Breast epithelium (tissue), 4 donors: Measurements from ENCODE around the gene GRPEL1. TPM values are rescaled to one million over a fixed set of nuclear protein-coding genes. Genes with fewer than 3 reads are reported as not detected.

ENCODE experiments used
- DNase-seq, 2 donors: peaks; one replicate each; pipeline ENCODE4 v3.0.0-alpha.2; 2019; ENCODE audit warnings: low spot score in 2 of 2
- H3K27ac ChIP-seq, 2 donors: fragments of 200-600 bp; sonication (generic) in 1 of 2; one replicate each; pipeline ENCODE4 v1.5.1; 2016 to 2019; ENCODE audit warnings: mild to moderate bottlenecking in 1 of 2
- H3K27me3 ChIP-seq, 2 donors: fragments of 200-600 bp; sonication (generic) in 1 of 2; one replicate each; pipeline versions ENCODE4 v1.5.1 to v1.6.0; 2017 to 2019; ENCODE audit warnings: control low read depth in 1 of 2, mild to moderate bottlenecking in 1 of 2
- H3K36me3 ChIP-seq: fragments of 200-600 bp; one replicate; pipeline ENCODE4 v1.5.1; 2019
- H3K4me1 ChIP-seq, 2 donors: fragments of 200-600 bp; sonication (generic); one replicate each; pipeline ENCODE4 v1.5.1; 2016 to 2019; ENCODE audit warnings: control low read depth in 1 of 2
- H3K4me3 ChIP-seq, 3 donors: fragments of 200-600 bp; sonication (generic); 1 replicate in 2 of 3; 2 replicates in 1 of 3; pipeline ENCODE4 v1.5.1; 2016 to 2019; ENCODE audit warnings: mild to moderate bottlenecking in 3 of 3, moderate library complexity in 2 of 3
- H3K9me3 ChIP-seq, 2 donors: fragments of 200-600 bp; sonication (generic) in 1 of 2; one replicate each; pipeline ENCODE4 v1.5.1; 2016 to 2019; ENCODE audit warnings: control low read depth in 1 of 2
- CTCF ChIP-seq, 3 donors: fragments of 450-650 bp; IDR thresholded peaks; one replicate each; pipeline ENCODE4 v1.5.1; 2016 to 2017; ENCODE audit warnings: antibody characterized with exemption in 3 of 3, mild to moderate bottlenecking in 3 of 3, moderate library complexity in 3 of 3
- POLR2A ChIP-seq: fragments of 450-650 bp; IDR thresholded peaks from one replicate; pipeline ENCODE4 v1.6.1; 2016; ENCODE audit warnings: antibody characterized with exemption, mild to moderate bottlenecking, moderate library complexity
- POLR2AphosphoS5 ChIP-seq, 3 donors: sonication (generic); formaldehyde crosslinking; IDR thresholded peaks; one replicate each; pipeline ENCODE4 v1.6.1; 2017; ENCODE audit warnings: antibody characterized with exemption in 3 of 3
- intact Hi-C: fragments of 100-400 bp; cut with DNase I; formaldehyde crosslinking; loops from one replicate; pipeline ENCODE4 v1.15.1; 2023; ENCODE audit warnings: low total_unique reads
- total RNA-seq, 3 donors: library from RNA; depleted of rRNA; stranded (reverse); fragments of >200 nt; gene quantifications; one replicate each; pipeline ENCODE4 v1.1.0, GENCODE V29; 2016

The GRPEL1 gene
- total RNA-seq, 3 donors from 2014 or later = 20.2 to 24.1 (median 22.6) TPM

GRCh38 chr4:7044137-7044930 is 23.5 kb downstream of the GRPEL1 start:
- Histone ChIP-seq H3K27ac (peak overlapping the region; percentile 84 to 92), H3K9me3 (no peaks in the 10 kb centered on the region), H3K4me3 (peak overlapping the region; percentile 89 to 97 (median 94)), H3K27me3 (no peaks in the 10 kb centered on the region), H3K4me1 (peaks cover 7 to 31% of the 10 kb centered on the region in 2 donors), H3K36me3 (no peaks in the 10 kb centered on the region)
- TF ChIP-seq CTCF (IDR thresholded peaks at IDR 0.05) (no peak), POLR2A (no peak), POLR2AphosphoS5 (IDR thresholded peaks at IDR 0.05) (no peak)
- intact Hi-C loops = no loop called here
- DNase-seq = no peak

DNA sequence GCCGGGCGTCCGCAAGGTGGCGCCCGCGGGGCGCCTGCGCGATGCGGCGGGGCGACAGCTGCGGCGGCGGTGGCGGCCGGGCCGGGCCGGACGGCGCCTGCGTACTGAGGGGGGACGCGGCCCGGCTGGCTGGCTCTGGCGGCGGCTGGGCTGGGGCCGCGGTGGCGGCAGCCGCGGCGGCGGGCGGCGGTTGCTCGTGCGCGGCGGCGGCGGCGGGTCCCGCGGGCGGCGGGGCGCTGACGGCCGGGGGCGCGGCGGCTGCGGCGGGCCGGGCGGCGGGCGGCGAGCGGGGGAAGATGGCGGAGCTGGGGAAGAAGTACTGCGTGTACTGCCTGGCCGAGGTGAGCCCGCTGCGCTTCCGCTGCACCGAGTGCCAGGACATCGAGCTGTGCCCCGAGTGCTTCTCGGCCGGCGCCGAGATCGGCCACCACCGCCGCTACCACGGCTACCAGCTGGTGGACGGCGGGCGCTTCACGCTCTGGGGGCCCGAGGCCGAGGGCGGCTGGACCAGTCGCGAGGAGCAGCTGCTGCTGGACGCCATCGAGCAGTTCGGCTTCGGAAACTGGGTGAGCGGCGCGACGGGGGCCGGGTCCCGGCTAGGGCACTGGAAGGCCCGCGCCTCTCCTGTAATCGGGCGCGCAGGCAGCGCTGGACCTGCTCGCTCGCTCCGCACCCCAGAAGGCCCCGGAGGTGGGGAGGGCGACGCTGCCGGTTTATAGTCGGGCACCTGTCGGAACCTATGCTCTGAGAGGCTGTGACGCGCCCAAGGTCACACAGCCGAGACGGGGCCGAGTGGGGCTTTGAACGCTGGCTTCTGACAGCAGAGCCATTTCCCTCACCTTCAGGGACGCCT is 24.4 kb downstream of the GRPEL1 start, which contains the start of gene TADA2B:
TADA2B (plus strand) TSS at position 89 of the 853 bp plus-strand sequence; CDS start at position 297, 208 bp downstream.
- H3K4me3 ChIP-seq = peak within 1 kb of the TSS; percentile 89 to 97 (median 94)
- TF ChIP-seq CTCF (IDR thresholded peaks at IDR 0.05) = no peak
- TF ChIP-seq POLR2A = no peak
- peak in 1 of 3 donors; percentile 28 for TF ChIP-seq POLR2AphosphoS5 (IDR thresholded peaks at IDR 0.05)
- H3K36me3 ChIP-seq = no peaks in the 10 kb centered on the region
- H3K9me3 ChIP-seq = no peaks in the 10 kb centered on the region
- no peak for DNase-seq
- no peaks in the 10 kb centered on the region for H3K27me3 ChIP-seq
- peaks cover 7 to 31% of the 10 kb centered on the region in 2 donors for H3K4me1 ChIP-seq
- peak within 1 kb of the TSS; percentile 84 to 92 for H3K27ac ChIP-seq
- intact Hi-C loops = no loop called here

- H3K9me3 ChIP-seq = no peaks in the 10 kb centered on the region
- no peaks in the 10 kb centered on the region for H3K27me3 ChIP-seq
- H3K4me3 ChIP-seq = peak overlapping the region; percentile 63 to 85 (median 73)
- no peaks in the 10 kb centered on the region for H3K36me3 ChIP-seq
- TF ChIP-seq POLR2A = no peak
- TF ChIP-seq CTCF (IDR thresholded peaks at IDR 0.05) = peak in 1 of 3 donors; percentile 60
- peak; percentile 63 to 65 (median 63) for TF ChIP-seq POLR2AphosphoS5 (IDR thresholded peaks at IDR 0.05)
- H3K4me1 ChIP-seq = peaks cover 7 to 30% of the 10 kb centered on the region in 2 donors
- intact Hi-C loops = no loop called here
- peak overlapping the region; percentile 80 to 92 for H3K27ac ChIP-seq
- DNase-seq = peak; percentile 96 to 97
These were observed 25.2 kb downstream of the GRPEL1 start for GRCh38 chr4:7042503-7043283.

DNA sequence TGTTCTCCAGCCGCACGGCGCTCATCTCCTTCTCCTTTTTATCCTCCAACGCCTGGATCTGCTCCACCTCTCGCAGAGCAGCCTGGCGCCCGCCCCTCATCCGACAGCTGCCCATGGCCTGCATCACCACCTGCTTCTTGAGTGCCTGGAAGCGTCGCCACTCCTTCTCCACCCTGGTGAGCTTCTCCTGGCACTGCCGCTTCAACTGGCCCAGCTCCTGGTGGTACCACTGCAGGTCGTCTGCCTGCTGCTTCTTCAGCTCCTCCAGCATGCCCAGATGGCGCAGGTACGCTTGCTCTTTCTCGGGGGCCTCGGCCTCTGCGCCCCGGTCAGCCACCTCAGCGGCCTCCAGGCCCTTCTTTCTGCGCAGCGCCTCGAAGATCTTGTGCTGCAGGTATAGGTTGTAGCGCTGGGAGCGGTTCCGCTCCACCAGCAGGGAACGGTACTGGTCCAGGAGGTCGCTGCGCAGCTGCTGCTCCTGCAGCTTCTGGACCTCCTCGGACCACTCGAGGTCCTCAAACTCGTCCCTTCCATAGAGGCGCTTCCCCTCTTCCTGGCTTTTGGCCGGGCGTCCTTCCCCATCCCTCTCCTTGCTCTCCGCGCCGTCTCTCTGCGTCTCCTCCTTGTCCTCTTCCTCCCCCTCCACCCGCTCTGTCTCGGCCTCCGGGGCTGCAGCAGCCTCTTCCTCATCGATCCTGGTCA is 25.9 kb downstream of the GRPEL1 start:
- TF ChIP-seq POLR2A = no peak
- TF ChIP-seq CTCF (IDR thresholded peaks at IDR 0.05) = no peak
- TF ChIP-seq POLR2AphosphoS5 (IDR thresholded peaks at IDR 0.05) = no peak
- H3K9me3 ChIP-seq = no peaks in the 10 kb centered on the region
- peaks cover 7 to 23% of the 10 kb centered on the region in 2 donors for H3K4me1 ChIP-seq
- intact Hi-C loops = no loop called here
- DNase-seq = no peak
- no peaks in the 10 kb centered on the region for H3K36me3 ChIP-seq
- H3K27me3 ChIP-seq = no peaks in the 10 kb centered on the region
- H3K4me3 ChIP-seq = peak overlapping the region; percentile 63 to 85 (median 73)
- peak overlapping the region; percentile 80 to 92 for H3K27ac ChIP-seq
